Activated B cell treated with CpG ODN at 0.5 μM for 24 hours (primary cell): Measurements from ENCODE around the gene TOM1L1. TPM values are rescaled to one million over a fixed set of nuclear protein-coding genes. Genes with fewer than 3 reads are reported as not detected.

ENCODE experiments used
- ATAC-seq: fragments of 200-7000 bp; cut with Tn5 transposase; one replicate; pipeline ENCODE4 v1.10.0; 2021; ENCODE audit warnings: low read depth, mild to moderate bottlenecking, moderate library complexity
- CTCF ChIA-PET: fragments of 350-600 bp; sonication (Branson Sonifier 250); formaldehyde crosslinking; loops from one replicate; lab custom pipeline; 2021; ENCODE audit warnings: antibody characterized with exemption; lab: Charles Lee
- POLR2A ChIA-PET: fragments of 350-600 bp; sonication (Branson Sonifier 250); formaldehyde crosslinking; loops from one replicate; lab custom pipeline; 2021; ENCODE audit warnings: antibody characterized with exemption; lab: Charles Lee
- DNase-seq: peaks from one replicate; pipeline ENCODE4 v3.0.0; 2022
- H3K27ac Mint-ChIP-seq: one replicate; pipeline ENCODE4 v1.8.0; 2020; ENCODE audit warnings: mixed read lengths
- H3K27me3 Mint-ChIP-seq: one replicate; pipeline ENCODE4 v1.8.0; 2021; ENCODE audit warnings: mixed read lengths
- H3K36me3 Mint-ChIP-seq: one replicate; pipeline ENCODE4 v1.8.0; 2021; ENCODE audit warnings: low read depth, mixed read lengths
- H3K4me1 Mint-ChIP-seq: one replicate; pipeline ENCODE4 v1.8.0; 2021; ENCODE audit warnings: mixed read lengths
- H3K4me3 Mint-ChIP-seq: one replicate; pipeline ENCODE4 v1.8.0; 2020; ENCODE audit warnings: mild to moderate bottlenecking, mixed read lengths
- H3K9me3 Mint-ChIP-seq: one replicate; pipeline ENCODE4 v1.8.0; 2020; ENCODE audit warnings: mixed read lengths
- CTCF ChIP-seq: fragments of 200-600 bp; IDR thresholded peaks from one replicate; pipeline ENCODE4 v1.8.0; 2022; ENCODE audit warnings: antibody characterized with exemption, mild to moderate bottlenecking
- intact Hi-C: fragments of 100-400 bp; cut with micrococcal nuclease; formaldehyde crosslinking; loops from one replicate; pipeline ENCODE4 v1.15.1; 2024
- total RNA-seq: library from RNA; stranded (reverse); gene quantifications from 2 replicates; pipeline ENCODE4 v1.2.3, GENCODE V29; 2022

The TOM1L1 gene
- total RNA-seq, 1 donor from 2014 or later = not detected

GRCh38 chr17:54971901-54972300 is 71.2 kb downstream of the TOM1L1 start:
- no peak for DNase-seq
- H3K27ac Mint-ChIP-seq = no peak overlapping the region
- no peak for TF ChIP-seq CTCF
- ChIA-PET CTCF (no interaction called here), POLR2A (no interaction called here)
- no peaks in the 10 kb centered on the region for H3K9me3 Mint-ChIP-seq
- H3K4me3 Mint-ChIP-seq = no peak overlapping the region
- H3K4me1 Mint-ChIP-seq = peaks cover 13% of the 10 kb centered on the region
- intact Hi-C loops = no loop called here
- no peaks in the 10 kb centered on the region for H3K36me3 Mint-ChIP-seq
- no peak for ATAC-seq
- H3K27me3 Mint-ChIP-seq = no peaks in the 10 kb centered on the region

- H3K4me1 Mint-ChIP-seq = peaks cover 7% of the 10 kb centered on the region
- H3K9me3 Mint-ChIP-seq = no peaks in the 10 kb centered on the region
- no peaks in the 10 kb centered on the region for H3K36me3 Mint-ChIP-seq
- TF ChIP-seq CTCF = no peak
- no peak overlapping the region for H3K4me3 Mint-ChIP-seq
- no peaks in the 10 kb centered on the region for H3K27me3 Mint-ChIP-seq
- CTCF ChIA-PET = no interaction called here
- no peak for ATAC-seq
- DNase-seq = no peak
- POLR2A ChIA-PET = no interaction called here
- intact Hi-C loops = no loop called here
- H3K27ac Mint-ChIP-seq = no peak overlapping the region
Measured at GRCh38 chr17:54972406-54973138, 71.9 kb downstream of the TOM1L1 start.

DNA sequence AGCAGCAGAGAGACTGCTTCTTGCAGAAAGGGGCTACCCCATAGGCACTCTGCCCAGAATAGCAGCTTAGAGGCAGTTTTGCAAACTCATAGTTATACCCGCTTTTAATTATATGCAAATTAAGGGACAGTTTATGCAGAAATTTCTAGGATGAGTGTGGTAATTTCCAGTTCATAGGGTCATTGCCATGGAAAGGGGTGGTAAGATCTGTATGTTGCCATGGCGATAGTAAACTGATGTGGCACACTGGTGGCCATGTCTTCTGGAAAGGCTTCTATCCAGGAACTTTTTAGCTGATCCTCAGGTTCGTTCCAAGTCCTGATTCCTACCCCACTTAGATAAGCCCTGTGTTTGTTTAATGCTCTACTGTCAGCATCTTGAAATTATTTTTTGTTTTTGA is 74.1 kb downstream of the TOM1L1 start:
- Mint-ChIP-seq H3K4me1 (peaks cover 2% of the 10 kb centered on the region), H3K27me3 (no peaks in the 10 kb centered on the region), H3K9me3 (no peaks in the 10 kb centered on the region), H3K27ac (no peak overlapping the region), H3K36me3 (no peaks in the 10 kb centered on the region), H3K4me3 (no peak overlapping the region)
- no peak for TF ChIP-seq CTCF
- intact Hi-C loops = no loop called here
- no peak for ATAC-seq
- CTCF ChIA-PET = no interaction called here
- DNase-seq = no peak
- POLR2A ChIA-PET = no interaction called here

GRCh38 chr17:54976316-54976715 is 75.7 kb downstream of the TOM1L1 start:
- no peak for DNase-seq
- no peak overlapping the region for H3K4me3 Mint-ChIP-seq
- H3K27me3 Mint-ChIP-seq = no peaks in the 10 kb centered on the region
- peaks cover 5% of the 10 kb centered on the region for H3K36me3 Mint-ChIP-seq
- no peak overlapping the region for H3K27ac Mint-ChIP-seq
- no peaks in the 10 kb centered on the region for H3K4me1 Mint-ChIP-seq
- ChIA-PET POLR2A (no interaction called here), CTCF (no interaction called here)
- no peak for TF ChIP-seq CTCF
- H3K9me3 Mint-ChIP-seq = no peaks in the 10 kb centered on the region
- intact Hi-C loops = no loop called here
- no peak for ATAC-seq

- peaks cover 5% of the 10 kb centered on the region for H3K36me3 Mint-ChIP-seq
- POLR2A ChIA-PET = no interaction called here
- no peak for DNase-seq
- H3K4me3 Mint-ChIP-seq = no peak overlapping the region
- H3K27me3 Mint-ChIP-seq = no peaks in the 10 kb centered on the region
- H3K9me3 Mint-ChIP-seq = no peaks in the 10 kb centered on the region
- no peak overlapping the region for H3K27ac Mint-ChIP-seq
- TF ChIP-seq CTCF = no peak
- CTCF ChIA-PET = no interaction called here
- no peaks in the 10 kb centered on the region for H3K4me1 Mint-ChIP-seq
- intact Hi-C loops = no loop called here
- no peak for ATAC-seq
Measured at GRCh38 chr17:54977744-54978143, 77.1 kb downstream of the TOM1L1 start.
